ENCODE data around the gene GMPPA. TPM values are rescaled to one million over a fixed set of nuclear protein-coding genes. Genes with fewer than 3 reads are reported as not detected.

The GMPPA gene
- total and polyA plus RNA-seq, 9 of the 15 experiments (the other 6 are each of a cell fraction or from before 2014, with no cell fraction given): 7.0 to 101 (median 66.7) TPM

- TF ChIP-seq VEZF1 (CRISPR knock-in tag; IDR thresholded peaks at IDR 0.05): peak; percentile 40
- TF ChIP-seq RCOR1 (IDR thresholded peaks at IDR 0.05; ENCODE audit: borderline replicate concordance in 1 of 2, low read depth in 2 of 2, low read length in 2 of 2): peak; percentile 86 to 90
- peak in 1 of 2 experiments; percentile 45; a peak in 2 of 4 replicates for TF ChIP-seq HDAC1 (IDR thresholded peaks at IDR 0.05)
Observed at GRCh38 chr2:219475697-219476651, 22.7 kb upstream of the GMPPA start (continued).

- intact Hi-C loops (cut with micrococcal nuclease): loop anchor here (1.0 to 5.0 kb wide), 4 partner anchors 18 to 74 kb away; no protein-coding TSS in a partner anchor
- DNase-seq (ENCODE audit: extremely low read depth in 1 of 4, low spot score in 3 of 4): peak; percentile 43 to 68 (median 64)
- Histone ChIP-seq H3K9me3 (replicated peaks; ENCODE audit: control insufficient read depth, insufficient read depth, low read depth, low read length) (no peaks in the 10 kb centered on the region), H3K9ac (ENCODE audit: insufficient read depth in 1 of 2, low read depth in 2 of 2, low read length in 2 of 2) (no peak overlapping the region), H3K4me2 (ENCODE audit: insufficient read depth, low read length) (0 out of 2 replicates have a peak overlapping the region, but pooled peaks have one; percentile 18), H3K9me1 (ENCODE audit: control insufficient read depth, insufficient read depth, low read length) (no peaks in the 10 kb centered on the region), H3K4me3 (no peak overlapping the region), H4K20me1 (replicated peaks; ENCODE audit: control insufficient read depth, insufficient read depth, low read length) (no peaks in the 10 kb centered on the region; the same call in 1 of the 2 replicates), H3K79me2 (ENCODE audit: control insufficient read depth, insufficient read depth, low read length) (no peaks in the 10 kb centered on the region), H3K4me1 (replicated peaks in 1 of 2; ENCODE audit: control insufficient read depth in 2 of 2, insufficient read depth in 2 of 2, low read length in 2 of 2) (peaks cover 7 to 53% of the 10 kb centered on the region in 2 experiments; a peak in 4 of 5 replicates), H3K36me3 (ENCODE audit: control insufficient read depth, insufficient read depth, low read length) (no peaks in the 10 kb centered on the region), H3K27me3 (ENCODE audit: control insufficient read depth in 2 of 2, insufficient read depth in 2 of 2, low read length in 2 of 2) (no peaks in the 10 kb centered on the region), H3K27ac (ENCODE audit: extremely low read depth, low read depth, low read length) (no peak overlapping the region), H2AFZ (ENCODE audit: low read depth, low read length) (no peak overlapping the region)
- POLR2A ChIA-PET: interaction anchor here (0.6 to 1.1 kb wide), 3 partner anchors 9 to 41 kb away, joined by 3 to 4 read pairs (median 3); no protein-coding TSS in a partner anchor
- no peak for FAIRE-seq
- in situ Hi-C loops (cut with MboI): loop anchor here (10.0 kb wide), 1 partner anchor 48 kb away; no protein-coding TSS in a partner anchor
- CTCF ChIA-PET (ENCODE audit: low intra/inter-chr PET ratio): interaction anchor here (0.7 to 3.1 kb wide), 4 partner anchors 18 to 53 kb away, joined by 3 to 20 read pairs (median 4); no protein-coding TSS in a partner anchor
- peak; percentile 24 for ATAC-seq
- WGBS (ENCODE audit: insufficient coverage, low coverage, missing lambda C conversion rate): 14% methylated on average over 7 of the region's 16 CpGs
- peak; percentile 38; the same call in 1 of the 2 replicates for TF ChIP-seq ZBTB7A (IDR thresholded peaks at IDR 0.05; ENCODE audit: borderline replicate concordance, control insufficient read depth, low read depth, low read length)
- no peak for TF ChIP-seq RB1 (IDR thresholded peaks at IDR 0.05; ENCODE audit: low read depth)
- BruUV-seq (replicated peaks): no TSS peak
Observed at GRCh38 chr2:219476652-219477151, 22.0 kb upstream of the GMPPA start.

Measured in K562 (cell line).